ENCODE results near the gene CEP68. TPM values are rescaled to one million over a fixed set of nuclear protein-coding genes. Genes with fewer than 3 reads are reported as not detected.

Gene CEP68
- polyA plus RNA-seq, 3 donors: 5.0 to 17.2 (median 10.4) TPM

Other genes with a start within 250 kb of the CEP68 start
- gene SLC1A4, start 67.0 kb upstream of the CEP68 start, polyA plus RNA-seq: 10 to 100 TPM in 1 of 3 donors, 1 to 10 TPM in 2; 3.1 to 30.9 (median 3.3) TPM
- gene RAB1A, start 73.7 kb downstream of the CEP68 start, polyA plus RNA-seq: 100 to 1,000 TPM in 2 of 3 donors, 10 to 100 TPM in 1; 59.8 to 128 (median 123) TPM
- gene ACTR2, start 171.4 kb downstream of the CEP68 start, polyA plus RNA-seq: 10 to 100 TPM; 34.5 to 83.6 (median 74.5) TPM

Data from adipose tissue (tissue), 3 donors.